Measurements from ENCODE around the gene JUNB. TPM values are rescaled to one million over a fixed set of nuclear protein-coding genes. Genes with fewer than 3 reads are reported as not detected.
A peak's percentile ranks its signal among the peaks of the same experiment; 100 is the strongest.

JUNB gene
- total and polyA plus RNA-seq, 2 of the 13 experiments (the other 11 are each of a cell fraction or from before 2014, with no cell fraction given), result 7.7 to 8.2 TPM

- TF ChIP-seq ZNF780A (CRISPR knock-in tag; IDR thresholded peaks at IDR 0.05) (no peak; the same call in 1 of the 2 replicates), PHF8 (CRISPR knock-in tag; IDR thresholded peaks at IDR 0.05) (peak; percentile 66), SATB2 (CRISPR knock-in tag; IDR thresholded peaks at IDR 0.05) (no peak), CCDC6 (CRISPR knock-in tag; IDR thresholded peaks at IDR 0.05) (no peak), KLF9 (CRISPR knock-in tag; IDR thresholded peaks at IDR 0.05; ENCODE audit: low read depth) (no peak), GATAD1 (CRISPR knock-in tag; IDR thresholded peaks at IDR 0.05) (peak; percentile 66), DNMT1 (CRISPR knock-in tag; IDR thresholded peaks at IDR 0.05) (no peak), SCMH1 (CRISPR knock-in tag; IDR thresholded peaks at IDR 0.05; ENCODE audit: borderline replicate concordance) (no peak), GABPA (IDR thresholded peaks at IDR 0.05; ENCODE audit: low read depth, low read length) (no peak), GABPA (CRISPR knock-in tag; IDR thresholded peaks at IDR 0.05; ENCODE audit: low read depth) (no peak), ZNF263 (CRISPR knock-in tag; IDR thresholded peaks at IDR 0.05) (peak; percentile 58; the same call in 1 of the 2 replicates), ZNF232 (CRISPR knock-in tag; IDR thresholded peaks at IDR 0.05; ENCODE audit: borderline replicate concordance) (no peak), ZKSCAN8 (CRISPR knock-in tag; IDR thresholded peaks at IDR 0.05; ENCODE audit: borderline replicate concordance) (no peak), BORCS8-MEF2B (CRISPR knock-in tag; IDR thresholded peaks at IDR 0.05) (0 out of 2 replicates have a peak, but pooled peaks have one; percentile 20), KAT7 (CRISPR knock-in tag; IDR thresholded peaks at IDR 0.05; ENCODE audit: borderline replicate concordance) (no peak), PAXIP1 (CRISPR knock-in tag; conservative IDR thresholded peaks at IDR 0.05) (no peak), UBTF (CRISPR knock-in tag; IDR thresholded peaks at IDR 0.05) (peak; percentile 94), ZFP36L2 (CRISPR knock-in tag; IDR thresholded peaks at IDR 0.05) (no peak), ZNF670 (CRISPR knock-in tag; IDR thresholded peaks at IDR 0.05; ENCODE audit: borderline replicate concordance) (no peak), WIZ (CRISPR knock-in tag; IDR thresholded peaks at IDR 0.05) (no peak), SRSF4 (IDR thresholded peaks at IDR 0.05; ENCODE audit: low read depth, low read length, poor library complexity, severe bottlenecking) (no peak), GPN1 (CRISPR knock-in tag; IDR thresholded peaks at IDR 0.05; ENCODE audit: borderline replicate concordance) (no peak), ZNF354B (CRISPR knock-in tag; IDR thresholded peaks at IDR 0.05) (no peak), IRF2 (CRISPR knock-in tag; IDR thresholded peaks at IDR 0.05) (peak; percentile 83)
Observed at GRCh38 chr19:12766051-12766521, 25.2 kb upstream of the JUNB start (continued).

Measured in HepG2 (cell line).